Panc1 (cell line): Measurements from ENCODE around the gene GALNT18. TPM values are rescaled to one million over a fixed set of nuclear protein-coding genes. Genes with fewer than 3 reads are reported as not detected.

Experiments used
- ATAC-seq: fragments of 200-7000 bp; cut with Tn5 transposase; 2 replicates; pipeline ENCODE4 v1.9.1; 2020; ENCODE audit warnings: mild to moderate bottlenecking, moderate library complexity
- BruUV-seq: library from RNA; stranded (reverse); fragments of 400-500 nt; replicated peaks from 2 replicates; lab custom pipeline; 2021; lab: Mats Ljungman, UMichigan
- CTCF ChIA-PET: fragments of 300-600 bp; sonication (Branson Sonifier 250); formaldehyde crosslinking; loops from one replicate; lab custom pipeline; 2022; ENCODE audit warnings: antibody characterized with exemption; lab: Charles Lee
- POLR2A ChIA-PET: fragments of 300-600 bp; sonication (Branson Sonifier 250); formaldehyde crosslinking; loops from one replicate; lab custom pipeline; 2022; ENCODE audit warnings: antibody characterized with exemption; lab: Charles Lee
- DNase-seq: peaks from one replicate; pipeline ENCODE4 v3.0.0-alpha.2; 2010; ENCODE audit warnings: low read depth, low spot score
- H3K27ac ChIP-seq: 2 replicates; pipeline ENCODE4 v1.5.1; 2011; ENCODE audit warnings: mild to moderate bottlenecking, low read length, inconsistent platforms
- H3K27me3 ChIP-seq: fragments of 200-500 bp; sonication (Bioruptor generic); 2 replicates; pipeline ENCODE4 v1.6.0; 2014; ENCODE audit warnings: low read length, inconsistent platforms; ENCODE audit not compliant: control insufficient read depth, insufficient read depth
- H3K36me3 ChIP-seq: fragments of 200-500 bp; sonication (Bioruptor generic); 2 replicates; pipeline ENCODE4 v1.5.1; 2014; ENCODE audit warnings: inconsistent platforms, mild to moderate bottlenecking, low read length, moderate library complexity; ENCODE audit not compliant: control insufficient read depth, insufficient read depth
- H3K4me1 ChIP-seq: 2 replicates; pipeline ENCODE4 v1.5.1; 2011; ENCODE audit warnings: inconsistent platforms, mild to moderate bottlenecking, low read length, moderate library complexity; ENCODE audit not compliant: control insufficient read depth, insufficient read depth
- H3K4me3 ChIP-seq, 2 experiments: 2 replicates each; pipeline ENCODE4 v1.5.1; 2011 to 2012; ENCODE audit warnings: low read depth in 2 of 2, low read length in 2 of 2, mild to moderate bottlenecking in 2 of 2, inconsistent platforms in 1 of 2, moderate library complexity in 1 of 2
- H3K9me3 ChIP-seq: fragments of 200-500 bp; sonication (Bioruptor generic); 2 replicates; pipeline ENCODE4 v1.5.1; 2014; ENCODE audit warnings: low read depth, mild to moderate bottlenecking, inconsistent platforms, low read length, moderate library complexity; ENCODE audit not compliant: control insufficient read depth, insufficient read depth
- POLR2AphosphoS5 ChIP-seq: IDR thresholded peaks from 2 replicates; pipeline ENCODE4 v1.6.1; 2012; ENCODE audit warnings: mild to moderate bottlenecking, low read depth, low read length, moderate library complexity
- SIN3A ChIP-seq: IDR thresholded peaks from 2 replicates; pipeline ENCODE4 v1.6.1; 2012; ENCODE audit warnings: low read depth, mild to moderate bottlenecking, low read length, moderate library complexity, borderline replicate concordance; ENCODE audit not compliant: insufficient read depth
- TCF7L2 ChIP-seq: IDR thresholded peaks from 2 replicates; pipeline ENCODE4 v1.6.1; 2011; ENCODE audit warnings: mild to moderate bottlenecking, low read depth, low read length, inconsistent platforms
- in situ Hi-C: cut with HindIII; loops from 2 replicates; pipeline ENCODE4 v1.10.0; 2016; ENCODE audit warnings: low sequenced_read_pairs, low pct_unique_long_range_greater_than_20kb
- intact Hi-C: fragments of 100-400 bp; cut with micrococcal nuclease; formaldehyde crosslinking; loops from one replicate; pipeline ENCODE4 v1.10.0; 2022; ENCODE audit not compliant: unreplicated experiment
- total RNA-seq: library from RNA; stranded (reverse); gene quantifications from one replicate; pipeline ENCODE4 v1.2.1, GENCODE V29; 2021; ENCODE audit not compliant: unreplicated experiment
- TF ChIP-seq, protein P1 (sequence below): fragments of 450-650 bp; IDR thresholded peaks from 2 replicates; pipeline ENCODE4 v1.5.1; 2017; ENCODE audit warnings: mild to moderate bottlenecking
- TF ChIP-seq, protein P2 (sequence below), 2 experiments: IDR thresholded peaks; 2 replicates each; pipeline ENCODE4 v1.6.1; 2011 to 2012; ENCODE audit warnings: low read depth in 2 of 2, control low read depth in 1 of 2, low read length in 1 of 2, mild to moderate bottlenecking in 1 of 2, moderate library complexity in 1 of 2; ENCODE audit not compliant: insufficient read depth in 1 of 2

Gene GALNT18
- total RNA-seq, 1 experiment from 2014 or later: 8.6 TPM

DNA sequence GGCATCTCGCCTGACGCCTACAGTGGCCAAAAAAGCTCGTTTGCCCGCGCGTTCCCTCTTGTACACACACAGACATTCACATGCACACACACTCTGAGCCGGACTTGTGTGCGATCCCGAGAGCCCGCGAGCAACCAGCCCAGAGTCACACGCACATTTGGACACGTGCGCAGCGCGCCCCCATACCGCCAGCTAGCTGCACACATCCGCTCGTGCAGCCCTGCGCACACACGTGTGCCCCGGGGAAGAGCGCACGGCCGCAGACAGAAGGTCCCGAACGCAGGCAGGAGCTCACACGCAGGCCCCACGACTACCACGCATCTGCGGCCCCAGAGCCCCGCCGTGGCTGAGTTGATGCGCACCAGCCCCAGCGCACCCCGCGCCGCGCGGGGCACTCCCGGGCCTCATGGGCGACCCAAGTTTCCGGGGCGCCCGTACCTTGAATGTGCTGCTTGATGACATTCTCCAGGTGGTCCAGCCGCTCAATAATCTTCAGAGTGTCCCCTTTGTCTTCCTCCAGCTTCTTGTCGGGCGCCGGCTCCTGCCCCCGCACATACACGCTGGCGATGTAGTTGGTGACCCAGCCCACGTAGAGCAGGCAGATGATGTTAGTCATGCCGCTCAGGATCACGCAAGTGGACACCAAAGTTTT lies 758 bp downstream of the GALNT18 start:
- in situ Hi-C loops: no loop called here
- Histone ChIP-seq H3K27ac (peak overlapping the region; percentile 62), H3K9me3 (no peaks in the 10 kb centered on the region), H3K27me3 (no peaks in the 10 kb centered on the region), H3K4me1 (peaks cover 16% of the 10 kb centered on the region), H3K4me3 (peak overlapping the region; percentile 62 to 67), H3K36me3 (no peaks in the 10 kb centered on the region; the same call in 1 of the 2 replicates)
- CTCF ChIA-PET: interaction anchor here (0.6 to 0.7 kb wide), 3 partner anchors 167 to 1843 kb away, joined by 4 to 11 read pairs (median 4); no protein-coding TSS in a partner anchor
- ATAC-seq (peak; percentile 21), DNase-seq (no peak)
- no TSS peak for BruUV-seq
- POLR2A ChIA-PET: no interaction called here
- TF ChIP-seq, protein P1, sequence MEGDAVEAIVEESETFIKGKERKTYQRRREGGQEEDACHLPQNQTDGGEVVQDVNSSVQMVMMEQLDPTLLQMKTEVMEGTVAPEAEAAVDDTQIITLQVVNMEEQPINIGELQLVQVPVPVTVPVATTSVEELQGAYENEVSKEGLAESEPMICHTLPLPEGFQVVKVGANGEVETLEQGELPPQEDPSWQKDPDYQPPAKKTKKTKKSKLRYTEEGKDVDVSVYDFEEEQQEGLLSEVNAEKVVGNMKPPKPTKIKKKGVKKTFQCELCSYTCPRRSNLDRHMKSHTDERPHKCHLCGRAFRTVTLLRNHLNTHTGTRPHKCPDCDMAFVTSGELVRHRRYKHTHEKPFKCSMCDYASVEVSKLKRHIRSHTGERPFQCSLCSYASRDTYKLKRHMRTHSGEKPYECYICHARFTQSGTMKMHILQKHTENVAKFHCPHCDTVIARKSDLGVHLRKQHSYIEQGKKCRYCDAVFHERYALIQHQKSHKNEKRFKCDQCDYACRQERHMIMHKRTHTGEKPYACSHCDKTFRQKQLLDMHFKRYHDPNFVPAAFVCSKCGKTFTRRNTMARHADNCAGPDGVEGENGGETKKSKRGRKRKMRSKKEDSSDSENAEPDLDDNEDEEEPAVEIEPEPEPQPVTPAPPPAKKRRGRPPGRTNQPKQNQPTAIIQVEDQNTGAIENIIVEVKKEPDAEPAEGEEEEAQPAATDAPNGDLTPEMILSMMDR: peak; percentile 37
- TF ChIP-seq TCF7L2 (no peak), SIN3A (0 out of 2 replicates have a peak, but pooled peaks have one; percentile 31), POLR2AphosphoS5 (no peak)
- TF ChIP-seq, protein P2, sequence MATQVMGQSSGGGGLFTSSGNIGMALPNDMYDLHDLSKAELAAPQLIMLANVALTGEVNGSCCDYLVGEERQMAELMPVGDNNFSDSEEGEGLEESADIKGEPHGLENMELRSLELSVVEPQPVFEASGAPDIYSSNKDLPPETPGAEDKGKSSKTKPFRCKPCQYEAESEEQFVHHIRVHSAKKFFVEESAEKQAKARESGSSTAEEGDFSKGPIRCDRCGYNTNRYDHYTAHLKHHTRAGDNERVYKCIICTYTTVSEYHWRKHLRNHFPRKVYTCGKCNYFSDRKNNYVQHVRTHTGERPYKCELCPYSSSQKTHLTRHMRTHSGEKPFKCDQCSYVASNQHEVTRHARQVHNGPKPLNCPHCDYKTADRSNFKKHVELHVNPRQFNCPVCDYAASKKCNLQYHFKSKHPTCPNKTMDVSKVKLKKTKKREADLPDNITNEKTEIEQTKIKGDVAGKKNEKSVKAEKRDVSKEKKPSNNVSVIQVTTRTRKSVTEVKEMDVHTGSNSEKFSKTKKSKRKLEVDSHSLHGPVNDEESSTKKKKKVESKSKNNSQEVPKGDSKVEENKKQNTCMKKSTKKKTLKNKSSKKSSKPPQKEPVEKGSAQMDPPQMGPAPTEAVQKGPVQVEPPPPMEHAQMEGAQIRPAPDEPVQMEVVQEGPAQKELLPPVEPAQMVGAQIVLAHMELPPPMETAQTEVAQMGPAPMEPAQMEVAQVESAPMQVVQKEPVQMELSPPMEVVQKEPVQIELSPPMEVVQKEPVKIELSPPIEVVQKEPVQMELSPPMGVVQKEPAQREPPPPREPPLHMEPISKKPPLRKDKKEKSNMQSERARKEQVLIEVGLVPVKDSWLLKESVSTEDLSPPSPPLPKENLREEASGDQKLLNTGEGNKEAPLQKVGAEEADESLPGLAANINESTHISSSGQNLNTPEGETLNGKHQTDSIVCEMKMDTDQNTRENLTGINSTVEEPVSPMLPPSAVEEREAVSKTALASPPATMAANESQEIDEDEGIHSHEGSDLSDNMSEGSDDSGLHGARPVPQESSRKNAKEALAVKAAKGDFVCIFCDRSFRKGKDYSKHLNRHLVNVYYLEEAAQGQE (IDR thresholded peaks at IDR 0.05; ENCODE audit: insufficient read depth in 1 of 2, low read depth in 2 of 2, low read length in 1 of 2): no peak
- intact Hi-C loops: loop anchor here (5.0 kb wide), 1 partner anchor 166 kb away; no protein-coding TSS in a partner anchor

DNA sequence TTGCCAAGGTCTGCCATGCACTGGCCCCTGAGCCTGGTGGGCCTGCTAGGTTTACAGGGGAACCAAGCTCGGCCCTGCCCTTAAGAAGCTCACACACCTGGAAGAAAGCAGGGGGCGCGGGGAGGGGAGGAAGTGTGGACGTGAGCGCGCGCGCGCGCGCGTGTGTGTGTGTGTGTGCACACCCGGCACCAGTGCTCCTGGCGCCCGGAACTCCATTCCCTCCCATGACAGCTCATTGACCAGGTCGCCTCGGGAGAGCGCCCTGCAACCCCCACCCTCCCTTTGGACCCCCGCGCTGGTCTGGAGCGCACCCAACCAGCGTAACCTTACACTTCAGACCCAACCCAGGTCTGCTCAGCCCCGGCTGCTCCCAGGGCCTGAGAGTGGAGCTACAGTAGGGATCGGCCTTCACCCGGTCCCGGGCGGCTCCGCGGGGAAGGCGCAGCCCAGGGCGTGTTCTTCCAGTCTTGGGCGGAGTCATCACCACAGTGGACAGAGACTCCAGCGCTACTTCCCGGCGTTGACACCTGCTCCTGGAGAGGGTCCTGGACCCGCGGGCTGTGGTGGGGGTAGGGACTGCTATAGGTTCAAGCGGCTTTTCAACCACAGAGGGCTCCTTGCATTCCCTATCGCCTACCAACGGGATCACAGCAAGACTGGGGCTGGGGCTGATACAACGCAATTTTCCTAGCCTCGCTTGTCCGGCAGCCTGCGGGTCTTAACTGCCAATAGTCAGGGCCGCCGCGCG lies 1.5 kb downstream of the GALNT18 start:
- TF ChIP-seq POLR2AphosphoS5 (no peak), TCF7L2 (no peak), SIN3A (0 out of 2 replicates have a peak, but pooled peaks have one; percentile 32)
- TF ChIP-seq, protein P1: no peak
- TF ChIP-seq, protein P2 (IDR thresholded peaks at IDR 0.05; ENCODE audit: insufficient read depth in 1 of 2, low read depth in 2 of 2, low read length in 1 of 2): 0 out of 4 replicates have a peak, but pooled peaks of 1 of the 2 experiments have one; percentile 17
- peaks cover 16% of the 10 kb centered on the region for H3K4me1 ChIP-seq
- no TSS peak for BruUV-seq
- no peaks in the 10 kb centered on the region; the same call in 1 of the 2 replicates for H3K36me3 ChIP-seq
- ATAC-seq: peak; percentile 76
- in situ Hi-C loops (no loop called here), intact Hi-C loops (loop anchor here (5.0 kb wide), 1 partner anchor 167 kb away; no protein-coding TSS in a partner anchor)
- H3K27ac ChIP-seq: peak overlapping the region; percentile 9; the same call in 1 of the 2 replicates
- no peaks in the 10 kb centered on the region for H3K27me3 ChIP-seq
- no peaks in the 10 kb centered on the region for H3K9me3 ChIP-seq
- H3K4me3 ChIP-seq: peak overlapping the region; percentile 62 to 67
- POLR2A ChIA-PET: no interaction called here
- DNase-seq: no peak
- CTCF ChIA-PET: interaction anchor here (0.7 kb wide), 1 partner anchor 284 kb away, joined by 4 read pairs; no protein-coding TSS in a partner anchor
